Germinal center (tissue), 1 donor: Measurements from ENCODE around the gene COBL.

ENCODE experiments used
- DNase-seq: peaks from one replicate; pipeline ENCODE4 v3.0.0; 2012; ENCODE audit warnings: mixed read lengths, low spot score

Gene COBL, protein sequence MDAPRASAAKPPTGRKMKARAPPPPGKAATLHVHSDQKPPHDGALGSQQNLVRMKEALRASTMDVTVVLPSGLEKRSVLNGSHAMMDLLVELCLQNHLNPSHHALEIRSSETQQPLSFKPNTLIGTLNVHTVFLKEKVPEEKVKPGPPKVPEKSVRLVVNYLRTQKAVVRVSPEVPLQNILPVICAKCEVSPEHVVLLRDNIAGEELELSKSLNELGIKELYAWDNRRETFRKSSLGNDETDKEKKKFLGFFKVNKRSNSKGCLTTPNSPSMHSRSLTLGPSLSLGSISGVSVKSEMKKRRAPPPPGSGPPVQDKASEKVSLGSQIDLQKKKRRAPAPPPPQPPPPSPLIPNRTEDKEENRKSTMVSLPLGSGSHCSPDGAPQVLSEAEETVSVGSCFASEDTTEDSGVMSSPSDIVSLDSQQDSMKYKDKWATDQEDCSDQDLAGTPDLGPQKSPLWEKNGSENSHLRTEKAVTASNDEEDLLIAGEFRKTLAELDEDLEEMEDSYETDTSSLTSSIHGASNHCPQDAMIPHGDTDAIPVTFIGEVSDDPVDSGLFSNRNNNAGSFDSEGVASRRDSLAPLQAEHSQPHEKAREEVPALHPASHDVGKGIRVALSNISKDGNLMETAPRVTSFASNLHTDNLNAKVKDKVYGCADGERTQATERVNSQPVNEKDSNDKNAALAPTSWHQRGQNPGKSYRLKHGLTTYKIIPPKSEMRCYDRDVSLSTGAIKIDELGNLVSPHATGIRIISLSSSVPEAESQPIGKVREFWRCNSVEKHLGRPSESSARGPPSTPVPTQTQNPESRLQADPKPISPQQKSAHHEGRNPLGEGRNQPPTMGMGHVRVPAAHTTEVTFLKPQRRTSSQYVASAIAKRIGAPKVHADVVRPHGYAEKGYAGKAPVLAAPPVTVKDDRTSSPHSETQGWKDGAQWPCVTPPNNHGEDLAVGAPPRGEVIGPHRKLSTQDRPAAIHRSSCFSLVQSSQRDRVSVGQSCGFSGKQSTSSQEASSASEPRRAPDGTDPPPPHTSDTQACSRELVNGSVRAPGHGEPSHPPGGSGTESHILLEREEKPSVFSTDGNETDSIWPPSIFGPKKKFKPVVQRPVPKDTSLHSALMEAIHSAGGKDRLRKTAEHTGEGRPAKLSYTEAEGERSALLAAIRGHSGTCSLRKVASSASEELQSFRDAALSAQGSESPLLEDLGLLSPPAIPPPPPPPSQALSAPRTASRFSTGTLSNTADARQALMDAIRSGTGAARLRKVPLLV

DNA sequence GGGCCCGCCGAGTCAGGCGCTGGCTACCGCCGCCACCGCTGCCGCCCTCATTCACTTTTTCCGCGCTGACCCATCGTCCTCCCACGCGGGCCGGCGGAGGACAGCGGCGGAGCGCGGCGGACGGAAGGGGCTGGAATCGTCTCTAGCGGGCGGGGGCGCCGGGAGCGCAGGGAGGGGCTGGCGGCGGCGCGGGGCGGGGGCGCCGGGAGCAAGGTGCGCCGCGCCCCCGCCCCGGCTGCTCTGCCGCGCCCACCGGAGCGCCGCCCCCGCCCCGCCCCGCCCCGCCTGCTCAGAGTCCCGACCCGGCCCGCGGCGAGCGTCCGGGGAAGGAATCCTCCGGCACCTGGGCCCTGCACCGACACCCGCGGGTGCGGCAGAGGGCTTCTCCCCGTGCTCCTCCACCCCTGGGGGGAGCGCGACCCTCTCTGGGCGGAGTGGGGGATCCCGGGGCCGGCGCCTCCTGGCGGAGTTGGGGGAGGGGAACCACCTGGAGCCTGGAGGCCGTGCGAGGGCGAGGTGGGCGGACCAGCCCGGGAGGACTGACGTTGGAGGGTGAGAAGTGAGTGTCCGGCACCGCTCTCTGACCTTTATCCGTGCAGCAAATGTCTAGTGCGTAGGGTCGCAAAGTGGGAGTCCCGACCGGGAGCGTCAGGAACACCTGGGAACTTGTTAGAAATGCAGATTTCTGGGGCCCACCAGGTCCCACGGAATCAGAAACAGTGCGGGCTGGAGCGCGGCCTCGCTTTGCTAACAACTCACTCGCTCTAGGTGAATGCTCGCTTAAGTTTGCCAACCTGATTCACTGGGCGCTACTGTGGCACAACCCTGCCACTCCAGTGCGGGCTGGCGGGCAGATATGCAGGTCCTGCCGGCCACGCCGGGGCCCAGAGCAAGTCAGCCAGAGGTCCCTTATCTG lies at the start of gene COBL:
Gene COBL, minus strand, starts transcription at position 144 of the 916 bp plus-strand sequence. CDS start 176 bp downstream, outside the sequence.
- no peak for DNase-seq

DNA sequence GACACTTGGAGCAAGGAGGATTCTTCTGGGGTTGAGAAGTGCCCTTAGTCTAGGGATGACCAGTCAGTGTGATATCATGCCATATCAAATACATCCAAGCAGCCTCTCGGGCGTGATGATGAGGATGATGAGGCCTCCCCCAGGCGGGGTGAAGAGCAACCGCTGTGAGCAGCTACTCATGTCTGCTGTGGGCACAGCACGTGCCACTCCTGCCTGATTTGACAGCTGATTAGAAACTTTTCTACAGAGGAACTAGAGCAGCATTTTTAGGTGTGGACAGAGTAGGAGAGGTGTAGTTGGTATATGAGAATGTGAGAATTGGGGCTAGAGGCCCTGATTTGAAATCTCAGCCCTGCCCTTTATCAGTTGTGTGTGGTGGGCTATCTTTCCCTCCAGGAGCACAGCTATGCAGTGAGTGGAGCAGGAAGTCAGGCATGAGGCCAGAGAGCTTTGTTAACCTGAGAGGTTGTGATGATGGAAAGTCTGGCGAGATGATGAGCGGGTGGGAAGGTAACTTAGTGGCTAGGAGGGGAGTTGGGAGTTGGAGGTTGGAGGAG lies 49.6 kb upstream of the COBL start:
- DNase-seq, result no peak

DNA sequence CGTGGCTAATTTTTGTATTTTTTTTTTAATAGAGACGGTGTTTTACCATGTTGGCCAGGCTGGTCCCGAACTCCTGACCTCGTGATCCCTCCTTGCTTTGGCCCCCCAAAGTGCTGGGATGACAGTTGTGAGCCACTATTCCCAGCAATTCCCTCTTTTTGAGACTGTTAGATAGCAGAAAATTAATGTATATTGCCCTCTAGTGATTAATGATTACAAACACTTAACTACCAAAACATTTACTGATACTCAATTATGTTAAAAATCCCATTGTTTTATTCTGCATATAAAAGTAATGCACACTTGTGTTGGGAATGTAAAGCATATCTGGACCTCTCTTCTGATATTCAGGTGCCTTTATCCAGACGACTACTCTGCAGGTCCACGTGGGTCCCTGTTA lies 41.2 kb upstream of the COBL start:
- DNase-seq, result no peak

DNA sequence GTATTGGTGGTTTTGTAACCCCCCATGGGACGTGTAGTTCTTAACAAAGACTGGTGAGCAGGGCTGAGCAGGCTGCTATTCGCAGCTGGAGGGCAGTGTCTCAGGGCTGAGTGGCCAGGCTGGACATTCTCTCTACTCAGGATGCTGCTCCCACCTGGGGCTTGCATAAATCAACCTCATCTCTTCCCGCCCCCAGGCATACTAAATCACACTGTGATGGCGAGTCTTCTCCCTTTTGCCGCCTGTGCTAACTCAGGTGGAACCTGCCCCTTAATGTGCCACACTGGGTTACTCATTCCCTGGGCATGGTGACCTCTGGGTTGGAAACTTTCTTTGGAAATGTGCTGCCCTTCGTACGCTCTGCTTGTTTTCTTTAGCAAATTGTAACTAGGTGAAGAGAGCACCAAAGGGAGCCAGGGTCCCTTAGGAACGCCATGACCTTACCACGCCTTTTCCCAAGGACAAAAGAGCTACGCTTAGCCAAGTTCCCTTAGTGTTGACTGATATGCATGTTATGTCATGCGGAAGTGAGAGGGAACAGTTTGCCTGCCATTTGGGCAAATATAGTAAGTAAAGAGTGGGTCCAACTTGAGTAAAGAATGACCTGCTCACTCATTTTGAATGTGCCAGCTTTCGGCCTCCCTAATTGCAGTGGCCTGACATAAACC lies 40.4 kb upstream of the COBL start:
- DNase-seq, result no peak

DNA sequence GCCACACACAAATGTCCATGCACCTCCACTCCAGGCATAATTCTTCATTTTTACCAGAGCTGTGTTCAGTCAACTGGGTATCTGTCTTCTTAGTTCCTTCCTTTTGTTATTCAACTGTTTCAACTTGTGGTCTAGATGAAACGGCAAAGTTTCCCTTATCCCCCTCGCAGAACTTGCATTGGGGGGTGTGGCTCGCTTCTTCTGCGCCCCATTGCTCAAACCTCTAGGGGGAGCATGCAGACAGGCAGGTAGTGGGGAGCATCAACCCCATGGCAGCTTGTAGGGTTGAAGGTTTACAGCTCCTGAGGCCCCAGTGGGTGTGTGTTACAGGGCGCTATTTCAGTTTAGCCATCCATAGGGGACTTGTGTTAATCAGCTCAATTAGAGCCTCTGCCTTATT lies 38.3 kb upstream of the COBL start:
- no peak for DNase-seq

DNA sequence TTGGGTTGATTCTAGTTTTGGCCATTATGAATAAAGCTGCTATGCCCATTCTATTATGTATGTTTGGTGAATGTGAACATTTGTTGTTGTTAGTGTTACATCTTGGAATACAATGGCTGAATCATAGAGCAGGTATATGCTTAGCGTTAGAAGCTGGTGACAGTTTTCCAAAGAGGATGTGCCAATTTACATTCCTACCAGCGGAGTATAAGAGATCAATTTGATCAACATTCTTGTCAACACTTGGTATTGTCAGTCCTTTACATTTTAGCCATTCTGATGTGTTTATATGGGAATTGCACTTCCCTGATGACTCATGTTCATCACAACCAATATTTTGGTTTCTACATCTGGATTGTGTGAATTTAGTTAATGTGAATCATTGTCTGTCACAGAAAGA lies 37.8 kb upstream of the COBL start:
- DNase-seq, result no peak

DNA sequence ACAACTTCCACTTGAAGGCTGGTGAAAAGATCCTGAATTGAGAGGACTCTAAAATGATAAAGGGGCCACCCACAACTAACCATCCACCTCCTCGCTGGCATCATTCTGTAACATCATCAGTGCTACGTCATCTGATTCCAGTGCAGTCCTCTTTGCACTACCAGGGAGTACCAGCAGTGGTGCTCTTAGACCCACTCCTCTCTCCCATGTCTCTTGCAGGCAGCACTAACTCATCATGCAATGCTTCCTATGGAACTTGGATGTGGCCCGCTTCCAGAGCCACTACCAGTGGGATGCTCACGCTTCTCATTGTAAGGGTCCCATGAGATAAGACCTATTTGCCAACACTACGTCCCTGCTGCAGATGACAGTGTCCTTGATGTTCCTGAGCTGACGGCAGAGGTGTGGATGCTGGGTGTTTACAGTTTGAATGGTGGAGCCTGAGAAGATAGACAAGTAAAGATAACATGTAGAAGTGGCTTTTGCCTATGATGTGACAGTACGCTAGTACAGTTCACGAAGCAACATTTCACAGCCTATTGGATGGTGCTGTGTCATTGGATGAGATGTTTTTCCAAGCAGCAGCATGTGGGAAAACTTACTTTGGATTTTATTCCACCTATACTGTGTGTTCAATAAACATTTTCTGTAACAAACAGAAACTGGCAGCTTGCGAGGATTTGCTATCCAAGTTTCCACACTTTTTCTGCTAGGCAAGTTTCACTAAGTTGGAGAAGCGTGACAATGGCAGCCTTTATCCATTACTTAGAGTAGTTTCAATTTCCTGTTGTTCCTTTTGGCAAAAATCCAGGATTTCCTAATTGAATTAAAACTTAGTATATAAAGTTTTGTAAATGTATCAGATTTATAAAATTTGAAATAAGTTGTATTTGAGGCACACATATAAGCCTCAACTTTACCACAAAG lies 35.8 kb upstream of the COBL start:
- no peak for DNase-seq

DNA sequence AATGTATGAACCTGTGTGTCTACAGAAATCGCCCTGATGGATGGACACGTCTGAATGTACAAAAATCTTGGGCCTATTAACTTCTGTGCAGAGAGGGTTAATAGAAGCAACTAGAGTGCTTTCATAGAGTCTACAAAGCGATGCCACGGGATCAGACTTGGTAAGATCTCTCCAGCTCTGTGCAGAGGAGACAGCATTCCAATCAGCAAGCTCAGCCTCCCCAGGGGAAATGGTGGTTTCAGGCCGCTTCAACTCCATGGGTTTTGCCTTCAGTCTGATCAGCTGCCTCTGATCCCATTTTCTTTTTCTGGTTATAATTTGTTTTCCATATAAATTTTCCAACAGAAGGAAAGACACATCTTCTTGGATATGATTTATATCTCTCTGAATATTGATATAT lies 35.1 kb upstream of the COBL start:
- DNase-seq, result no peak

DNA sequence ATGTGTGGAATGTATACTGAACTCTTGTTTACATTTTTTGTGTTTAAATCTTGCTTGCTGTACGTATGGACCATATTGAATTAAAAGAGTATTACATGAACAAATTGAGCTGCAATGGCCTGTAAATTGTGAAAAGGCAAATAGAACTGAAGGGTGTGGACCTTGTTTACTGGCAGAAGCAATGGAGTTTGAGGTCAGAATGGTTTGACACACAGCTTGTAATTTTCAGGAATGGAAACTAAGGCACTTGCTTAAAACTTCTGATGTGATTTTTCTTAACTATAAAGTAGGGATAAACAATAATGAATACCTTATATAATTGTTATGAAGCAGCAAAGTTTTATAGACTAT lies 33.9 kb upstream of the COBL start:
- DNase-seq, result no peak

DNA sequence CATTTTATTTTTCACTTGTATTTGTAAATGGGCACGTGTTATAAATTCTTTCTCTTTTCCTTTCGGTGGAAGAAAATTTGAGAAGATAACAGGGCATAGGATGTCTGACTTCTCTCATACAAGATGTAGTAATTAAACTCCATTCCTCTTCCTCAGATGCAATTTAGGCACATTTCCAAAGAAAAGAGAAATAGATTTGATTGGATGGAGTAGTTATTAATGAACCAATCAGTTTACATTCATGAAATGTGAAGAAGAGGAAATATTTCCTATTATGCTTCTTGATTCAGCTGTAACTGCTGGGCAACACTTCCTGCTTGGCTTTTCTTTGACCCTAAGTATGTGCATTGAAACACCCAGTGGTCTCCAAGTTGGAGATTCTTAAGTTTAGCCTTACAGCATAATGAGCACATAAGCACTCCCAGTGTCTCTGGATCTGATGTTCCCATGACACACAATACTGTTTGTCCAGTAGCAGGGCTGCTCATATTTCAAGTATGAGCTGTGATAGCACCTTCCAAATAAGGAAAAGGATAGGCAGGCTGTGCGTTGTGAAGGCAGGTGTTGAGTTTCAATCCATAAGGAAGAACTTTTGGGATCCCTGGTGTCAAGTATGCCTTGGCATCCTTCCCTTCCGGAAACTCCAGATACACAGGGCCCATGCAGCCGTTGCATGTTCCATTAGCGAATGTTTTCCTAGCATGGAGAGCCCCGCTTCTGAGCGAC lies 33.4 kb upstream of the COBL start:
- DNase-seq, result no peak

DNA sequence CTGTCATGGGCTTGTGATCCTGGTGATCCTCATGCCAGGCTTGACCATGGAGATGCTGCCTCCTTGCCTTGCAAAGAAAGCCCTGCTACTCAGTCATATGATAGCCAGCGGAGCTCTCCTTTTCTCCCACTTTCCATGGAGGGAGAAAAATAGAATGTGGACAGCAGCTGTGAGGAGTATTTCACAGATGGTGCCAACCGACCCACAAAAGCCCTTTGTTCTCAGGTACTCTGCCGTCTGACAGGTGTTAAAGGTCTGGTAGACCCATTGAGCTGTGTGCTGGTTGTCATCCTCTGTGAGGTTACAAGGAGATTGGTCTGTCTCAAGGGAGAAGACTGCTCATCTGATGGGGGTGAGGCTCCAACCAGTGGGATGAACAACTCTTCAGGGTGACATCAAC lies 29.5 kb upstream of the COBL start:
- no peak for DNase-seq

DNA sequence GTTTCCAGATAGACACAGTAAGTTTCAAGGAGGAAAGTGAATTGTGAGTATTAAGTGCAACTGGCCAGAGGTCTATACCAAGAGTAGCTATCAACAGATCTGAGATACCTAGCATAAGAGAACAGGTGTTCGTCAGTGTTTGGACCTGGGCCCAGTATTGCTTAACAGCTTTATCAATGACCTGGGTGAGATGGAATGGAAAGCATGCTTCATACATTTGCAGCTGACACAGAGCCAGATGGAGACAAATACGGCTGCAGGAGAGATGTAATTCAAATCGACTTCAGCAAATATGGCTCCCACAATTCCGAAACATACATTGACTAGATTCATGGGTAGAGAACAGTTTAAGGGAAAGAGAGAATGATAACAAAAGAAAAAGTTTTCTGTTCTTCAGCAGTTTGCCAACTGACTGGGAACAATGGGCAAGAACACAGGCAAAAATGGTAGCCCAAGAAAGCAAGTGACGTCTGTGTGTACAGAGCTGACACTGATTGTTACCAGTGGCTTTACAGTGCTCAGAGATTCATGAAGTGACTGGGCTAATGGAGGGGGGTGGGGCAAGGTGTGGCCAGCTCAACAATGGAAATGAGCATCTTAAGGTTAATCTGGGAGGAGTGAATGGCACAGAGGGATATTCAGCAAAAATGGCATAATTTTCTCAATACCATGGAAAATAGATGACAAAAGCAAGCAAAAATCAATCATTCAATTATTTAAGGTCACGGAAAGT lies 28.0 kb upstream of the COBL start:
- DNase-seq, result no peak

DNA sequence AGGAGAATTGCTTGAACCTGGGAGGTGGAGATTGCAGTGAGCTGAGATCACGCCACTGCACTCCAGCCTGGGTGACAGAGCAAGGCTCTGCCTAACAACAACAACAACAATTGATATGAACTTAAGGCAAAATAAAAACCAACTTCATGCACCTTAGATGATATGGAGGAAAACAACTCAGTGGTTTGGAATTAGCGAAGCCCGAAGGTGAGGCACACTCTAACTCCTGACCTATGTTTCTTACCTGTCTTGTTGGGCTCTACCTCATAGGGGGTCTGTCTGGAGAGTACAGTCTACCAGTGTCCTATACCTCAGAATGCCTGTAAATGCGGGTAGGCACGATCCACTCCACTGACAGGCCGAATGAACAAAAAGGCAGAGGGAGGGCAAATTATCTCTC lies 24.3 kb upstream of the COBL start:
- DNase-seq, result no peak

DNA sequence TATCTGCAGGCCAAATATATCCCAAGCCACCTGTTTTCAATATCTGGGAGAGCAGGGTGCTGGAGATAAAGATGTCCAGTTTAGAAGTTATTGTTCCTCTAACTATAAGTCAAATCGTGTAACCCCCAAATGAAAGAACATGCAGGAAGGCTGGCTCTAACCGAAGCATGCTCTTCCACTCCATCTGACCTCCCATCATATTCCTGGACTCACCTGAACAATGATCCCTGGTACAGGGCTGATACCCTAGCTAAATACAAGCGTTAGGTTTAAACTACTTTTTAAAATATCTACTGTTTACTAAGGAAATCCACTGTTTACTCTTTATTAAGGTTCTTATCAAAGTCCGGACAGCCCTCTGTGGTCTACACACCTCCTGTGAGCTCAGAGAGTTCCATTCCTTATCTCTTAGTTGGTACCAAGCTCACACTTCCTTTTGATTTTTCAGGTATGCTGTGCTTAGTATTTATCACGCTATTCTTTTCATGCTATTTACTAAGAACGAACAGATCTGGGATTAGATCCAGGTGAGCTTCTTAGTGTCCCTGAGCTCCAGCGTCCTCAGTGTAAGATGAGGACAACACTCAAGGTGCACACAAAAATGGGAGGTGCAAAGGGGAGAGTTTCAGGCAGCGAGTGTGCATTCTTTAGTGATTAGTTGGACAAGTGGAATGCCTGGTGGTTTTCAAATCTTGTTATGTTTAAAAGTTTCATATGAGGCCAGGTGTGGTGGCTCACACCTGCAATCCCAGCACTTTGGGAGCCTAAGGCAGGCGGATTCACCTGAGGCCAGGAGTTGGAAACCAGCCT lies 23.6 kb upstream of the COBL start:
- no peak for DNase-seq

DNA sequence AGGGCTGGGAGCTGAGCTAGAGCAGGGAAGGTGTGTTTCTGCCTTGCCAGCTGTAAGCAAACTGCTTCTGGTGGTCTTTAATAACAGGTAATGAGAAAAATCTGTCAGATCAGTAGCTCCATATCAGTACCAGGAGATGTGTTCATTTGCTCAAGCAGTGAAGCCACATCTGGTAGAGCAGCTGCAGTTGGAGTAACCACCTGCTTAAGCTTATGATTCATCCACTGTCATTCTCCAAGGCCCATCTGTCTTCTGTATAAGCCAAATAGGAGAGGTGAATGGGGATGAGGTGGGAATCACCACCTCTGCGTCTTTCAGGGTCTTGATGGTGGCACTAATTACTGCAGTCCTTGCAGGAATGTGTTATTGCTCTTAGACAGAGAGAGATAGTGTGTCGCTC lies 18.4 kb upstream of the COBL start:
- DNase-seq, result no peak

DNA sequence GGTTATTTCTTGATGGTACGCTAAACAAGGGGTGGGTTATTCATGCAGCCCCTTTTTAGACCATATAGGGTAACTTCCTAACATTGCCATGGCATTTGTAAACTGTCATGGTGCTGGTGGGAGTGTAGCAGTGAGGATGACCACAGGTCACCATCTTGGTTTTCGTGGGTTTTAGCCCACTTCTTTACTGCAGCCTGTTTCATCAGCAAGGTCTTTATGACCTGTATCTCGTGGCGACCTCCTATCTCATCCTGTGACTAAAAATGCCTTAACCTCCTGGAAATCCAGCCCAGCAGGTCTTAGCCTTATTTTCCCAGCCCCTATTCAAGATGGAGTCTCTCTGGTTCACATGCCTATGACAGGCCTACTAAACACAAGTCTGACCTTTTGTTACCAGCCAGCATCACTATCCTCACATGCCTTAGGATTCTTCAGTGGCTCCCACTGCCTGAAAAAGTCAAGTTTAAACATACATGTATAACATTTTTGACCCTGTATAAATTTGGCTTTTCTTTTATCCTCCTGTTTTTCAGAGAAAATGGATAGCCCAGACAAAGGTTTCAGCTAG lies 13.2 kb upstream of the COBL start:
- no peak for DNase-seq

DNA sequence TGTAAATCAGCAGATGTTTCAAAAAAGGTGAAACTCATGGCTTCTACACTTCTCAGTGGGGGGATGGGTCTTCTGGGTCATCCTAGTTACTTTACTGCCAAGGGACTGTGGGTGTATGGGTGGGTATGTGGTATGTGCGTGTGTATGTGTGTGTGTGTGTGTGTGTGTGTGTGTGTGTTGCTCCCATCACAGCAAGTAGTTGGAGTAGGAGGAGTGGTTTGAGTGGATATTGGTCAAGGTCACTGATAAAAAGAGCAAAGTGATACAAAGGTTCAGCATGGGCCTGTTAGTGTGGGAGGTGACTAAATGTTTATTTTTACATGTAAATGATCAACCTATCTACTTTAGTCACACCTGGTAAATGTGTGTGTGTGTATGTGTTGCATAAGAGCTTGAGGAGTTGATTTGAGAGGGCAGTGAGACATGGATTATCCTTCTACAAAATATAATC lies 11.8 kb upstream of the COBL start:
- no peak for DNase-seq
